ENCODE data around the gene ZC3H7B.

DNA sequence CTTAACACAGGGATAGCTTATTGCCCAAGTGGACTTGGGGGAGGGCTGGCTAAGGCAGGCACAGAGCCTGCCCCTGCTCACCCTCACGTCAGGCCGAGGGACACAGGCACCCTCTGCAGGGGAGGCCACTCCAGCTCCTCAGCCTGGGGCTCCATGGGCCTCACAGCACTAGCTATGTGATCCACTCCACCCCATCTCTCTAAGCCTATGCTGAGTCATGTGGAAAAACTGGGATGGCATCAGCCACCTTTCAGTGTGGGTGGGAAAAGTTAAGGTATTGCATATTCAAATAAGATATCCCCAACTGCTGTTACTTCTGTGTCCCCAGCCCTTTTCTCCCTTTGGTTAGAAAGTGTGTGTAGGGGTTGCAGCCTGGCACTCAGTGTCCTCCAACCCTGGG lies 37.6 kb upstream of the ZC3H7B start:
- TF ChIP-seq POLR2A (IDR thresholded peaks at IDR 0.05), result no peak
- TF ChIP-seq, protein P1, sequence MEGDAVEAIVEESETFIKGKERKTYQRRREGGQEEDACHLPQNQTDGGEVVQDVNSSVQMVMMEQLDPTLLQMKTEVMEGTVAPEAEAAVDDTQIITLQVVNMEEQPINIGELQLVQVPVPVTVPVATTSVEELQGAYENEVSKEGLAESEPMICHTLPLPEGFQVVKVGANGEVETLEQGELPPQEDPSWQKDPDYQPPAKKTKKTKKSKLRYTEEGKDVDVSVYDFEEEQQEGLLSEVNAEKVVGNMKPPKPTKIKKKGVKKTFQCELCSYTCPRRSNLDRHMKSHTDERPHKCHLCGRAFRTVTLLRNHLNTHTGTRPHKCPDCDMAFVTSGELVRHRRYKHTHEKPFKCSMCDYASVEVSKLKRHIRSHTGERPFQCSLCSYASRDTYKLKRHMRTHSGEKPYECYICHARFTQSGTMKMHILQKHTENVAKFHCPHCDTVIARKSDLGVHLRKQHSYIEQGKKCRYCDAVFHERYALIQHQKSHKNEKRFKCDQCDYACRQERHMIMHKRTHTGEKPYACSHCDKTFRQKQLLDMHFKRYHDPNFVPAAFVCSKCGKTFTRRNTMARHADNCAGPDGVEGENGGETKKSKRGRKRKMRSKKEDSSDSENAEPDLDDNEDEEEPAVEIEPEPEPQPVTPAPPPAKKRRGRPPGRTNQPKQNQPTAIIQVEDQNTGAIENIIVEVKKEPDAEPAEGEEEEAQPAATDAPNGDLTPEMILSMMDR (IDR thresholded peaks at IDR 0.05), result no peak
